HepG2 (cell line): ENCODE measurements around the gene SOWAHA.

Experiments
- CTCF ChIP-seq: sonication (generic); formaldehyde crosslinking; IDR thresholded peaks from 2 replicates; pipeline ENCODE4 v1.5.0; 2020; ENCODE audit warnings: mild to moderate bottlenecking, missing genetic modification reagents, moderate library complexity
- GTF3A ChIP-seq: sonication (generic); formaldehyde crosslinking; conservative IDR thresholded peaks from 2 replicates; pipeline ENCODE4 v1.4.0; 2020; ENCODE audit warnings: mild to moderate bottlenecking, missing genetic modification reagents
- MAFK ChIP-seq, 2 experiments: IDR thresholded peaks in 1 of 2; conservative IDR thresholded peaks in 1 of 2; 2 replicates each; pipeline ENCODE4 v1.6.1; 2011; ENCODE audit warnings: improper control_type of control experiment in 2 of 2, low read length in 2 of 2
- THYN1 ChIP-seq: sonication (generic); formaldehyde crosslinking; IDR thresholded peaks from 2 replicates; pipeline ENCODE4 v1.8.1; 2023; ENCODE audit warnings: low read depth, mild to moderate bottlenecking, moderate library complexity, missing genetic modification reagents, borderline replicate concordance
- TP53 ChIP-seq: sonication (generic); formaldehyde crosslinking; conservative IDR thresholded peaks from 2 replicates; pipeline ENCODE4 v1.4.0; 2020; ENCODE audit warnings: missing genetic modification reagents
- U2AF1 ChIP-seq: fragments of 200-400 bp; formaldehyde crosslinking; optimal IDR thresholded peaks from 2 replicates; pipeline ENCODE3; 2017; ENCODE audit warnings: mild to moderate bottlenecking, low read depth, low read length
- ZBTB42 ChIP-seq: sonication (generic); formaldehyde crosslinking; IDR thresholded peaks from 2 replicates; pipeline ENCODE4 v1.5.0; 2020; ENCODE audit warnings: mild to moderate bottlenecking, missing genetic modification reagents
- ZNF407 ChIP-seq: sonication (generic); formaldehyde crosslinking; IDR thresholded peaks from one replicate; pipeline ENCODE4 v1.5.1; 2020; ENCODE audit warnings: mild to moderate bottlenecking, missing genetic modification reagents; ENCODE audit errors: not compliant biosample characterization
- ZNF772 ChIP-seq: sonication (generic); formaldehyde crosslinking; IDR thresholded peaks from 2 replicates; pipeline ENCODE4 v1.5.0; 2020; ENCODE audit warnings: mild to moderate bottlenecking, missing genetic modification reagents
- TF ChIP-seq, protein P1 (sequence below): sonication (generic); formaldehyde crosslinking; IDR thresholded peaks from 2 replicates; pipeline ENCODE4 v1.4.0; 2020; ENCODE audit warnings: missing genetic modification reagents, borderline replicate concordance

GRCh38 chr5:132836852-132837251 lies 23.8 kb downstream of the SOWAHA start:
- TF ChIP-seq MAFK (conservative IDR thresholded peaks at IDR 0.05 in 1 of 2, IDR thresholded peaks at IDR 0.05 in 1 of 2; ENCODE audit: low read length in 2 of 2) (no peak), CTCF (no peak), TP53 (CRISPR knock-in tag) (no peak), GTF3A (CRISPR knock-in tag) (no peak), ZNF772 (CRISPR knock-in tag) (no peak), THYN1 (CRISPR knock-in tag) (no peak), ZBTB42 (no peak), ZNF407 (no peak), U2AF1 (no peak)
- TF ChIP-seq, protein P1, sequence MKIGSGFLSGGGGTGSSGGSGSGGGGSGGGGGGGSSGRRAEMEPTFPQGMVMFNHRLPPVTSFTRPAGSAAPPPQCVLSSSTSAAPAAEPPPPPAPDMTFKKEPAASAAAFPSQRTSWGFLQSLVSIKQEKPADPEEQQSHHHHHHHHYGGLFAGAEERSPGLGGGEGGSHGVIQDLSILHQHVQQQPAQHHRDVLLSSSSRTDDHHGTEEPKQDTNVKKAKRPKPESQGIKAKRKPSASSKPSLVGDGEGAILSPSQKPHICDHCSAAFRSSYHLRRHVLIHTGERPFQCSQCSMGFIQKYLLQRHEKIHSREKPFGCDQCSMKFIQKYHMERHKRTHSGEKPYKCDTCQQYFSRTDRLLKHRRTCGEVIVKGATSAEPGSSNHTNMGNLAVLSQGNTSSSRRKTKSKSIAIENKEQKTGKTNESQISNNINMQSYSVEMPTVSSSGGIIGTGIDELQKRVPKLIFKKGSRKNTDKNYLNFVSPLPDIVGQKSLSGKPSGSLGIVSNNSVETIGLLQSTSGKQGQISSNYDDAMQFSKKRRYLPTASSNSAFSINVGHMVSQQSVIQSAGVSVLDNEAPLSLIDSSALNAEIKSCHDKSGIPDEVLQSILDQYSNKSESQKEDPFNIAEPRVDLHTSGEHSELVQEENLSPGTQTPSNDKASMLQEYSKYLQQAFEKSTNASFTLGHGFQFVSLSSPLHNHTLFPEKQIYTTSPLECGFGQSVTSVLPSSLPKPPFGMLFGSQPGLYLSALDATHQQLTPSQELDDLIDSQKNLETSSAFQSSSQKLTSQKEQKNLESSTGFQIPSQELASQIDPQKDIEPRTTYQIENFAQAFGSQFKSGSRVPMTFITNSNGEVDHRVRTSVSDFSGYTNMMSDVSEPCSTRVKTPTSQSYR (CRISPR knock-in tag): no peak
